ENCODE measurements around the gene CCL25. TPM values are rescaled to one million over a fixed set of nuclear protein-coding genes. Genes with fewer than 3 reads are reported as not detected.

Gene CCL25
- total RNA-seq, 1 experiment from 2014 or later, result not detected

DNA sequence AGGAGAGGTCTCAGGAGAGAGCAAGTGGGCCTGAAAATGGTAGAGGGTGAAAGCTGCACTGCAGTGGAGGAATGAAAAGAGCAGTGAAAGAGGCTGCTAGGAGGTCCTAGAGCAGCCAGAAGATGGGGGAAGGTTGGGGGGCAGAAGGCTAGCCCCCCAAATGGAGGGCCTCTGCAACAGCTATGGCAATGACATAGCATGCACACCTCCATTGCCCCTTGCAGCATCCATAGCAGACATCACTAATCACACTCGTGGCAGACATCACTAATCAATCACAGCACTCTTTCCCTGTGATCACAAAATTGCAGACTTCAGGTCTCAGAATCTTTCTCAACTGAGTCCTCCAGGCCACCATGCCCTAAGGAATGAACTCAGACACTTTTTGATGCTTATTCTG lies 21.9 kb downstream of the CCL25 start:
- Histone ChIP-seq H3K79me2 (ENCODE audit: low read length) (no peaks in the 10 kb centered on the region), H3K9me2 (replicated peaks; ENCODE audit: insufficient read depth, low read length) (no peaks in the 10 kb centered on the region), H3K9ac (ENCODE audit: low read length) (no peak overlapping the region), H3K4me2 (ENCODE audit: low read depth, low read length, poor library complexity, severe bottlenecking) (no peak overlapping the region), H3K36me3 (ENCODE audit: insufficient read depth, low read length) (no peaks in the 10 kb centered on the region), H4K20me1 (ENCODE audit: insufficient read depth, low read depth, low read length) (no peaks in the 10 kb centered on the region), H3K27me3 (ENCODE audit: low read length) (no peaks in the 10 kb centered on the region), H3K4me3 (ENCODE audit: low read length) (no peak overlapping the region), H3K4me1 (ENCODE audit: low read length) (no peaks in the 10 kb centered on the region), H3K27ac (ENCODE audit: low read length) (no peak overlapping the region), H3K9me3 (ENCODE audit: low read length) (peaks cover 3% of the 10 kb centered on the region), H2AFZ (ENCODE audit: low read length) (no peak overlapping the region)
- no peak for DNase-seq

DNA sequence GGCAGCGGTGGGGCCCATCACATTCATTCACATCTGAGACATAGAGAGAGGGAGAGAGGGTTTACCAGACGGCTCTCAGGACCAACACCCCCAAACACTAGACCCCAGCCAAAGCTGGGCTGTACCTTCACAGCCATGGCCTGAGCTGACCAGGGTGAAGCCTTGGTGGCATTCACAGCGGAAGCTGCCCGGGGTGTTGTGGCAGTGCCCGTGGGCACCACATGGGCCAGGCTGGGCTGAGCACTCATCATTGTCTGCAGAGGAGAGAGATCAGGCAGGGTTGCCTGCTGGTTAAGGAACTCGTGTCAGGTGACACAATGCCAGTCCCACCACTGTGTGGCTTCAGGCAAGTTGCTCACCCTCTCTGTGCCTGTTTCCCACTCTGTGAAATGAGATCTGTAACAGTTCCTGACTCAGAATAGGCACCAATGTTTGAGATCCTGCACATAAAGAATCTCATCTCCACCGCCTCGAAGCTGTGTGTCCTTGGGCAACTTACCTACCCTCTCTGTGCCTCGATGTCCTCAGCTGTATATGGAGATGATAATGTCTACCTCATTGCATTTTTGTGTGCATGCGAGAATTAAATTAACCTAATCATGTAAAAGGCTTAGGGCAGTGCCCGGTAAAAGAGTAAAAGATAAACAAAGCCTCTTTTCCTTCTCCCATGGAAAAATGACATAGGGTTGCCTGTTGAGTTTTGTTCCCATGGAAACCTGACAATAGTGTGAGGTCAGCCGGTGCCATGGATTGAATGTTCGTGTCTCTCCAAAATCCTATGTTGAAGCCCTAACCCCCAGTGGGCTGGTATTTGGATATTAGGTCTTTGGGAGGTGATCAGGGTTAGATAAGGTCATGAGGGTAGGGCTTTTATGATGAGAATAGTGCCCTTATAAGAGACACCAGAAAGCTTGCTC lies 22.9 kb downstream of the CCL25 start:
- no peaks in the 10 kb centered on the region for H3K4me1 ChIP-seq (ENCODE audit: low read length)
- no peaks in the 10 kb centered on the region; the same call in 1 of the 2 replicates for H3K9me3 ChIP-seq (ENCODE audit: low read length)
- no peak overlapping the region for H3K4me2 ChIP-seq (ENCODE audit: low read depth, low read length, poor library complexity, severe bottlenecking)
- H3K9ac ChIP-seq (ENCODE audit: low read length), result no peak overlapping the region
- H4K20me1 ChIP-seq (ENCODE audit: insufficient read depth, low read depth, low read length), result no peaks in the 10 kb centered on the region
- no peaks in the 10 kb centered on the region for H3K79me2 ChIP-seq (ENCODE audit: low read length)
- no peaks in the 10 kb centered on the region for H3K27me3 ChIP-seq (ENCODE audit: low read length)
- H3K4me3 ChIP-seq (ENCODE audit: low read length), result no peak overlapping the region
- H3K27ac ChIP-seq (ENCODE audit: low read length), result no peak overlapping the region
- no peak for DNase-seq
- no peaks in the 10 kb centered on the region for H3K36me3 ChIP-seq (ENCODE audit: insufficient read depth, low read length)
- H2AFZ ChIP-seq (ENCODE audit: low read length), result no peak overlapping the region
- no peaks in the 10 kb centered on the region for H3K9me2 ChIP-seq (replicated peaks; ENCODE audit: insufficient read depth, low read length)

- Histone ChIP-seq H3K27ac (ENCODE audit: low read length) (no peak overlapping the region), H3K9ac (ENCODE audit: low read length) (no peak overlapping the region), H3K4me2 (ENCODE audit: low read depth, low read length, poor library complexity, severe bottlenecking) (no peak overlapping the region), H3K79me2 (ENCODE audit: low read length) (no peaks in the 10 kb centered on the region), H3K36me3 (ENCODE audit: insufficient read depth, low read length) (no peaks in the 10 kb centered on the region), H4K20me1 (ENCODE audit: insufficient read depth, low read depth, low read length) (no peaks in the 10 kb centered on the region), H3K27me3 (ENCODE audit: low read length) (no peaks in the 10 kb centered on the region), H3K4me3 (ENCODE audit: low read length) (no peak overlapping the region), H3K9me3 (ENCODE audit: low read length) (no peaks in the 10 kb centered on the region), H3K4me1 (ENCODE audit: low read length) (no peaks in the 10 kb centered on the region), H3K9me2 (replicated peaks; ENCODE audit: insufficient read depth, low read length) (no peaks in the 10 kb centered on the region), H2AFZ (ENCODE audit: low read length) (no peak overlapping the region)
- no peak for DNase-seq
Observed at GRCh38 chr19:8079988-8080387, 27.4 kb downstream of the CCL25 start.

DNA sequence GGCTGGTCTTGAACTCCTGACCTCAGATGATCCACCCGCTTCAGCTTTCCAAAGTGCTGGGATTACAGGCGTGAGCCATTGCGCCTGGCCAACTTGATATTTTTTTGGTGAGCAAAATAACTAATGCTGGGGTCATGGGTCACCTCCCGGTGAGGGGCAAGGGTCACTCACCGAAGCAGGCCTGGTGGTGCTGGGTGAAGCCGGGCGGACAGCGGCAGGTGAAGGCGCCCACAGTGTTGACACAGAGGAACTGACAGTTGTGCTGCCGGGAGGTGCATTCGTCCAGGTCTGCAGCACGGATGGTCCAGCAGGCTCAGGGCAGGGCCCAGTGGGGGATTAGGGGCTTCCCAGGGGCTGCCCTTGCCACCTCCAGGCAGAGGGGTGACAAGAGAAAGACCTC lies 28.3 kb downstream of the CCL25 start:
- no peak for DNase-seq

DNA sequence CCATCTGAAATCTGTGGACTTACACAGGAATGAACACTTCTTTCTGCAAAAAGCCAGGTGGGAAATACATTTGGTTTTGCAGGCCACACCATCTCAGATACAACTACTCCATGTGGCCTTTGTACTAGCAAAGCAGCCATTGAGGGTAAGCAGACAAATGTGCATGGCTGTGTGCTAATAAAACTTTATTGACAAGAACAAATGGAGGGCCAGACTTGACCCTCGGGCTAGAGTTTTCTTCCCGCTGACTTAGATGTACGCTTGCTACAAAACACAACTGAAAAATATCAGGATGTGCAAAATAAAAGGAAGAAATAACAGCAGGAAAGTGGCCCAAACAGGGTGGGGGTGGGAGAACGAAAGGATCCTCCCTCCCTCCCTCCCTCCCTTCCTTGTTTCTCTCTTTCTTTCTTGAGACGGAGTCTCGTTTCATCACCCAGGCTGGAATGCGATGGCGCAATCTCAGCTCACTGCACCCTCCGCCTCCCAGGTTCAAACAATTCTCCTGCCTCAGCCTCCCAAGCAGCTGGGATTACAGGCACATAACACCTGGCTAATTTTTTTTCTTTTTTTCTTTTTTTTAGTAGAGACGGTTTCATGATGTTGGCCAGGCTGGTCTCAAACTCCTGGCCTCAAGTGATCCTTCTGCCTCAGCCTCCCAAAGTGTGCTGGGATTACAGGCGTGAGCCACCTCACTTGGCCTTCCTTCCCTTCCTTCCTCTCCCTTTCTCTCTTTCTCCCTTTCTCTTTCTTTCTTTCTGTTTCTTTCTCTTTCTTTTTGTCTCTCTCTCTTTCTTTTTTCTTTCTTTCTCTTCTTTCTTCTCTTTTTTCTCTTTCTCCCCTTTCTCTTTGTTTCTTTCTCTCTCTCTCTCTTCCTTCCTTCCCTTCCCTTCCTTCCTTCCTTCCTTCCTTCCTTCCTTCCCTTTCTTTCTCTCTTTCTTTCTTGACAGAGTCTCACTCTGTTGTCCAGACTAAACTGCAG lies 29.3 kb downstream of the CCL25 start:
- Histone ChIP-seq H3K79me2 (ENCODE audit: low read length) (no peaks in the 10 kb centered on the region), H3K27me3 (ENCODE audit: low read length) (no peaks in the 10 kb centered on the region), H3K36me3 (ENCODE audit: insufficient read depth, low read length) (no peaks in the 10 kb centered on the region), H4K20me1 (ENCODE audit: insufficient read depth, low read depth, low read length) (no peaks in the 10 kb centered on the region), H3K27ac (ENCODE audit: low read length) (no peak overlapping the region), H3K4me1 (ENCODE audit: low read length) (no peaks in the 10 kb centered on the region), H2AFZ (ENCODE audit: low read length) (no peak overlapping the region), H3K9ac (ENCODE audit: low read length) (no peak overlapping the region), H3K9me2 (replicated peaks; ENCODE audit: insufficient read depth, low read length) (no peaks in the 10 kb centered on the region), H3K4me3 (ENCODE audit: low read length) (no peak overlapping the region), H3K9me3 (ENCODE audit: low read length) (no peaks in the 10 kb centered on the region), H3K4me2 (ENCODE audit: low read depth, low read length, poor library complexity, severe bottlenecking) (no peak overlapping the region)
- DNase-seq, result no peak

More for the DNA sequence above, 28.3 kb downstream of the CCL25 start:
- no peak overlapping the region for H3K27ac ChIP-seq (ENCODE audit: low read length)
- no peaks in the 10 kb centered on the region for H3K79me2 ChIP-seq (ENCODE audit: low read length)
- no peaks in the 10 kb centered on the region for H3K4me1 ChIP-seq (ENCODE audit: low read length)
- H3K4me3 ChIP-seq (ENCODE audit: low read length), result no peak overlapping the region
- H2AFZ ChIP-seq (ENCODE audit: low read length), result no peak overlapping the region
- no peak overlapping the region for H3K4me2 ChIP-seq (ENCODE audit: low read depth, low read length, poor library complexity, severe bottlenecking)
- no peaks in the 10 kb centered on the region for H3K27me3 ChIP-seq (ENCODE audit: low read length)
- no peaks in the 10 kb centered on the region for H3K36me3 ChIP-seq (ENCODE audit: insufficient read depth, low read length)
- no peak overlapping the region for H3K9ac ChIP-seq (ENCODE audit: low read length)
- H3K9me3 ChIP-seq (ENCODE audit: low read length), result no peaks in the 10 kb centered on the region
- H4K20me1 ChIP-seq (ENCODE audit: insufficient read depth, low read depth, low read length), result no peaks in the 10 kb centered on the region
- no peaks in the 10 kb centered on the region for H3K9me2 ChIP-seq (replicated peaks; ENCODE audit: insufficient read depth, low read length)

DNA sequence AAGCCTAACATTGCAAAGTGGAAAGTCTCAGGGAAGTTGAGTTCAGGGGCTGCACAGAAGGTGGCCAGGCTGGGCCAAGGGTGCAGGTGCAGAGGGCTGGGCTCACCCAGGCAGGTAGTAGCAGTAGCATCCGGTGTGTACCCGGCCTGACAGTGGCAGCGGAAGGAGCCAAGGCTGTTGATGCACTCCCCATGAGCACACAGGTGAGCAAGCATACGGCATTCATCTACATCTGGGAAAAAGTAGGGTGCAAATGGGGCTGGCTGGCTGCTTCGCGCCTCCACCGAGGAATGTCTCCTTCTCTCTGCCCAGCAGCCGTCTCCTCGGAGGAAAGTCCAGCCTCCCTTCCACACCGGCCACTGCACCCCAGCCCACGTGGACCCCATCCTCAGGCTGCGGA lies 30.6 kb downstream of the CCL25 start:
- no peak overlapping the region for H3K9ac ChIP-seq (ENCODE audit: low read length)
- H3K36me3 ChIP-seq (ENCODE audit: insufficient read depth, low read length), result no peaks in the 10 kb centered on the region
- H3K9me3 ChIP-seq (ENCODE audit: low read length), result peaks cover 4% of the 10 kb centered on the region; the same call in 1 of the 2 replicates
- no peaks in the 10 kb centered on the region for H3K79me2 ChIP-seq (ENCODE audit: low read length)
- no peaks in the 10 kb centered on the region for H4K20me1 ChIP-seq (ENCODE audit: insufficient read depth, low read depth, low read length)
- DNase-seq, result no peak
- no peak overlapping the region for H3K4me2 ChIP-seq (ENCODE audit: low read depth, low read length, poor library complexity, severe bottlenecking)
- no peak overlapping the region for H3K27ac ChIP-seq (ENCODE audit: low read length)
- no peaks in the 10 kb centered on the region for H3K9me2 ChIP-seq (replicated peaks; ENCODE audit: insufficient read depth, low read length)
- H3K4me3 ChIP-seq (ENCODE audit: low read length), result no peak overlapping the region
- no peaks in the 10 kb centered on the region for H3K4me1 ChIP-seq (ENCODE audit: low read length)
- no peaks in the 10 kb centered on the region for H3K27me3 ChIP-seq (ENCODE audit: low read length)
- no peak overlapping the region for H2AFZ ChIP-seq (ENCODE audit: low read length)

DNA sequence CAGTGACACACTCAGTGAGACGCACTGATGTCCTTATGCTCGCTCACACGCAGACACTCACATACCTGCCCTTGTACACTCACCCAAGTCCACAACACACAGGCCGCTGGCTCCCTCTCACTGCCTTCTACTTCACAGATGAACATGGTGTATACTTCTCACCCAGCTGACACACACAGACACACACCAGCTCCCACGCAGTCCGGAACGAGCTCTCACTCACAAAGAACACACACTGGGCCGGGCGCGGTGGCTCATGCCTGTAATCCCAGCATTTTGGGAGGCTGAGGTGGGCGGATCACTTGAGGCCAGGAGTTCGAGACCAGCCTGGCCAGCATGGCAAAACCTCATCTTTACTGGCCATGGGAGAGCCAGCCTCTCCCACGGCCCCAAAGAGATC lies 31.6 kb downstream of the CCL25 start:
- no peaks in the 10 kb centered on the region for H3K27me3 ChIP-seq (ENCODE audit: low read length)
- no peak overlapping the region for H3K4me2 ChIP-seq (ENCODE audit: low read depth, low read length, poor library complexity, severe bottlenecking)
- H3K4me3 ChIP-seq (ENCODE audit: low read length), result no peak overlapping the region
- no peaks in the 10 kb centered on the region for H3K4me1 ChIP-seq (ENCODE audit: low read length)
- peaks cover 12% of the 10 kb centered on the region for H3K9me3 ChIP-seq (ENCODE audit: low read length)
- H3K9me2 ChIP-seq (replicated peaks; ENCODE audit: insufficient read depth, low read length), result no peaks in the 10 kb centered on the region
- DNase-seq, result no peak
- no peak overlapping the region for H3K27ac ChIP-seq (ENCODE audit: low read length)
- H4K20me1 ChIP-seq (ENCODE audit: insufficient read depth, low read depth, low read length), result no peaks in the 10 kb centered on the region
- H3K79me2 ChIP-seq (ENCODE audit: low read length), result no peaks in the 10 kb centered on the region
- H3K36me3 ChIP-seq (ENCODE audit: insufficient read depth, low read length), result 0 out of 2 replicates have a peak, but pooled peaks cover 4% of the 10 kb centered on the region
- no peak overlapping the region for H2AFZ ChIP-seq (ENCODE audit: low read length)
- no peak overlapping the region for H3K9ac ChIP-seq (ENCODE audit: low read length)
